Breast epithelium (tissue), 4 donors: Measurements from ENCODE around the gene QSER1. TPM values are rescaled to one million over a fixed set of nuclear protein-coding genes. Genes with fewer than 3 reads are reported as not detected.
"Not testable (repeated sequence)": the region's sequence is repeated elsewhere in the genome, so short reads cannot be mapped to it uniquely, and the experiment has no call there.

Source experiments
- DNase-seq, 2 donors: peaks; one replicate each; pipeline ENCODE4 v3.0.0-alpha.2; 2019; ENCODE audit warnings: low spot score in 2 of 2
- H3K27ac ChIP-seq, 2 donors: fragments of 200-600 bp; sonication (generic) in 1 of 2; one replicate each; pipeline ENCODE4 v1.5.1; 2016 to 2019; ENCODE audit warnings: mild to moderate bottlenecking in 1 of 2
- H3K27me3 ChIP-seq, 2 donors: fragments of 200-600 bp; sonication (generic) in 1 of 2; one replicate each; pipeline versions ENCODE4 v1.5.1 to v1.6.0; 2017 to 2019; ENCODE audit warnings: control low read depth in 1 of 2, mild to moderate bottlenecking in 1 of 2
- H3K36me3 ChIP-seq: fragments of 200-600 bp; one replicate; pipeline ENCODE4 v1.5.1; 2019
- H3K4me1 ChIP-seq, 2 donors: fragments of 200-600 bp; sonication (generic); one replicate each; pipeline ENCODE4 v1.5.1; 2016 to 2019; ENCODE audit warnings: control low read depth in 1 of 2
- H3K4me3 ChIP-seq, 3 donors: fragments of 200-600 bp; sonication (generic); 1 replicate in 2 of 3; 2 replicates in 1 of 3; pipeline ENCODE4 v1.5.1; 2016 to 2019; ENCODE audit warnings: mild to moderate bottlenecking in 3 of 3, moderate library complexity in 2 of 3
- H3K9me3 ChIP-seq, 2 donors: fragments of 200-600 bp; sonication (generic) in 1 of 2; one replicate each; pipeline ENCODE4 v1.5.1; 2016 to 2019; ENCODE audit warnings: control low read depth in 1 of 2
- CTCF ChIP-seq, 3 donors: fragments of 450-650 bp; IDR thresholded peaks; one replicate each; pipeline ENCODE4 v1.5.1; 2016 to 2017; ENCODE audit warnings: antibody characterized with exemption in 3 of 3, mild to moderate bottlenecking in 3 of 3, moderate library complexity in 3 of 3
- POLR2A ChIP-seq: fragments of 450-650 bp; IDR thresholded peaks from one replicate; pipeline ENCODE4 v1.6.1; 2016; ENCODE audit warnings: antibody characterized with exemption, mild to moderate bottlenecking, moderate library complexity
- POLR2AphosphoS5 ChIP-seq, 3 donors: sonication (generic); formaldehyde crosslinking; IDR thresholded peaks; one replicate each; pipeline ENCODE4 v1.6.1; 2017; ENCODE audit warnings: antibody characterized with exemption in 3 of 3
- intact Hi-C: fragments of 100-400 bp; cut with DNase I; formaldehyde crosslinking; loops from one replicate; pipeline ENCODE4 v1.15.1; 2023; ENCODE audit warnings: low total_unique reads
- total RNA-seq, 3 donors: library from RNA; depleted of rRNA; stranded (reverse); fragments of >200 nt; gene quantifications; one replicate each; pipeline ENCODE4 v1.1.0, GENCODE V29; 2016

QSER1 gene
- total RNA-seq, 3 donors from 2014 or later, result 34.4 to 55.3 (median 40.6) TPM

GRCh38 chr11:33025339-33025722 is 132.7 kb downstream of the QSER1 start:
- DNase-seq, result no peak
- H3K4me1 ChIP-seq, result no peaks in the 10 kb centered on the region
- H3K9me3 ChIP-seq, result no peaks in the 10 kb centered on the region
- H3K36me3 ChIP-seq, result no peaks in the 10 kb centered on the region
- intact Hi-C loops, result no loop called here
- TF ChIP-seq CTCF (IDR thresholded peaks at IDR 0.05) (no peak), POLR2A (no peak), POLR2AphosphoS5 (IDR thresholded peaks at IDR 0.05) (no peak)
- H3K27me3 ChIP-seq, result no peaks in the 10 kb centered on the region
- H3K4me3 ChIP-seq, result no peak overlapping the region
- no peak overlapping the region for H3K27ac ChIP-seq

GRCh38 chr11:33027233-33027632 is 134.6 kb downstream of the QSER1 start:
- no peaks in the 10 kb centered on the region for H3K27me3 ChIP-seq
- no peak overlapping the region for H3K27ac ChIP-seq
- no peak for DNase-seq
- no peak overlapping the region for H3K4me3 ChIP-seq
- no peaks in the 10 kb centered on the region for H3K9me3 ChIP-seq
- TF ChIP-seq POLR2AphosphoS5 (IDR thresholded peaks at IDR 0.05) (no peak), POLR2A (no peak), CTCF (IDR thresholded peaks at IDR 0.05) (no peak)
- intact Hi-C loops, result no loop called here
- H3K36me3 ChIP-seq, result no peaks in the 10 kb centered on the region
- no peaks in the 10 kb centered on the region for H3K4me1 ChIP-seq

GRCh38 chr11:33027846-33028536 is 135.4 kb downstream of the QSER1 start:
- TF ChIP-seq POLR2AphosphoS5 (IDR thresholded peaks at IDR 0.05) (no peak), CTCF (IDR thresholded peaks at IDR 0.05) (no peak), POLR2A (no peak)
- Histone ChIP-seq H3K4me1 (no peaks in the 10 kb centered on the region), H3K36me3 (no peaks in the 10 kb centered on the region), H3K27ac (no peak overlapping the region), H3K9me3 (no peaks in the 10 kb centered on the region), H3K27me3 (no peaks in the 10 kb centered on the region), H3K4me3 (no peak overlapping the region)
- intact Hi-C loops, result no loop called here
- DNase-seq, result no peak

- intact Hi-C loops, result no loop called here
- TF ChIP-seq POLR2AphosphoS5 (IDR thresholded peaks at IDR 0.05) (no peak), CTCF (IDR thresholded peaks at IDR 0.05) (no peak), POLR2A (no peak)
- H3K36me3 ChIP-seq, result no peaks in the 10 kb centered on the region
- no peaks in the 10 kb centered on the region for H3K9me3 ChIP-seq
- H3K27ac ChIP-seq, result no peak overlapping the region
- DNase-seq, result no peak
- no peaks in the 10 kb centered on the region for H3K27me3 ChIP-seq
- H3K4me3 ChIP-seq, result no peak overlapping the region
- no peaks in the 10 kb centered on the region for H3K4me1 ChIP-seq
These were observed 135.9 kb downstream of the QSER1 start for GRCh38 chr11:33028537-33028914.

- H3K27ac ChIP-seq, DNase-seq, H3K4me3 ChIP-seq, H3K36me3 ChIP-seq, intact Hi-C loops, H3K27me3 ChIP-seq, H3K4me1 ChIP-seq, H3K9me3 ChIP-seq: not testable (repeated sequence)
These were observed 136.6 kb downstream of the QSER1 start for GRCh38 chr11:33029218-33029617.

Other genes with a start within 250 kb of the QSER1 start
- gene CCDC73, start 98.1 kb upstream of the QSER1 start, total RNA-seq, result under 1 TPM in 2 of 3 donors, not detected in 1; 0.15 to 0.33 TPM
- gene PRRG4, start 62.9 kb upstream of the QSER1 start, total RNA-seq, result 10 to 100 TPM in 1 of 3 donors, 1 to 10 TPM in 2; 2.2 to 25.5 (median 9.5) TPM
- under 1 TPM; 0.59 to 0.98 (median 0.64) TPM for gene DEPDC7, start 123.1 kb downstream of the QSER1 start, total RNA-seq
- 10 to 100 TPM; 19.8 to 34.7 (median 29.0) TPM for gene TCP11L1, start 146.8 kb downstream of the QSER1 start, total RNA-seq